NCI-H524 (cell line): ENCODE data around the gene ST7.
"Not testable (repeated sequence)": the region's sequence is repeated elsewhere in the genome, so short reads cannot be mapped to it uniquely, and the experiment has no call there.

Source experiments
- DNase-seq, 2 experiments: peaks; one replicate each; lab custom pipeline; 2025; lab: John Stamatoyannopoulos, UW

The ST7 gene

GRCh38 chr7:117096330-117096729 is 143.0 kb downstream of the ST7 start:
- no peak for DNase-seq

GRCh38 chr7:117096942-117097341 is 143.6 kb downstream of the ST7 start:
- DNase-seq = no peak

GRCh38 chr7:117097860-117098259 is 144.6 kb downstream of the ST7 start:
- DNase-seq = no peak

GRCh38 chr7:117098457-117098856 is 145.2 kb downstream of the ST7 start:
- DNase-seq = no peak

GRCh38 chr7:117101026-117101425 is 147.7 kb downstream of the ST7 start:
- DNase-seq = no peak

GRCh38 chr7:117110480-117111315 is 157.4 kb downstream of the ST7 start:
- no peak for DNase-seq

- DNase-seq = no peak
These were observed 158.2 kb downstream of the ST7 start for GRCh38 chr7:117111535-117111934.

- peak; percentile 87 to 95 for DNase-seq
These were observed 159.3 kb downstream of the ST7 start for GRCh38 chr7:117112640-117113039.

- peak; percentile 85 to 89 for DNase-seq
These were observed 160.6 kb downstream of the ST7 start for GRCh38 chr7:117113871-117114270.

GRCh38 chr7:117114272-117114671 is 161.0 kb downstream of the ST7 start:
- peak; percentile 70 to 86 for DNase-seq

GRCh38 chr7:117116211-117116610 is 162.9 kb downstream of the ST7 start:
- peak in 1 of 2 experiments; percentile 31 for DNase-seq

GRCh38 chr7:117117172-117117571 is 163.9 kb downstream of the ST7 start:
- DNase-seq = peak in 1 of 2 experiments; percentile 2

GRCh38 chr7:117118579-117119180 is 165.4 kb downstream of the ST7 start:
- DNase-seq = peak in 1 of 2 experiments; percentile 56

GRCh38 chr7:117119192-117119924 is 166.1 kb downstream of the ST7 start:
- DNase-seq = peak; percentile 72 to 82

- not testable (repeated sequence) for DNase-seq
These were observed 167.0 kb downstream of the ST7 start for GRCh38 chr7:117120321-117120720.

GRCh38 chr7:117122036-117122435 is 168.7 kb downstream of the ST7 start:
- DNase-seq = not testable (repeated sequence)

- DNase-seq = no peak
These were observed 169.2 kb downstream of the ST7 start for GRCh38 chr7:117122536-117122935.

- no peak for DNase-seq
These were observed 170.1 kb downstream of the ST7 start for GRCh38 chr7:117123311-117123926.

GRCh38 chr7:117124591-117125220 is 171.4 kb downstream of the ST7 start:
- DNase-seq = no peak

GRCh38 chr7:117126676-117127075 is 173.4 kb downstream of the ST7 start:
- no peak for DNase-seq

- DNase-seq = peak; percentile 28 to 65
These were observed 174.4 kb downstream of the ST7 start for GRCh38 chr7:117127585-117128168.
